PFSK-1 (cell line): ENCODE measurements around the gene ARFGEF2.

ENCODE experiments used
- FOXP2 ChIP-seq: optimal IDR thresholded peaks from 2 replicates; pipeline ENCODE3; 2011; ENCODE audit warnings: borderline replicate concordance, control low read depth, inconsistent platforms; ENCODE audit not compliant: insufficient read depth; ENCODE audit errors: extremely low read length, extremely low read depth
- POLR2AphosphoS5 ChIP-seq: IDR thresholded peaks from 2 replicates; pipeline ENCODE4 v1.6.1; 2012; ENCODE audit warnings: low read depth, mild to moderate bottlenecking, control low read depth, low read length, moderate library complexity
- SIN3A ChIP-seq: IDR thresholded peaks from 2 replicates; pipeline ENCODE4 v1.6.1; 2012; ENCODE audit warnings: mild to moderate bottlenecking, low read length, moderate library complexity, borderline replicate concordance; ENCODE audit not compliant: insufficient read depth
- TAF1 ChIP-seq: IDR thresholded peaks from 2 replicates; pipeline ENCODE4 v1.6.1; 2012; ENCODE audit warnings: low read length, control low read depth, borderline replicate concordance; ENCODE audit not compliant: insufficient read depth
- TF ChIP-seq, protein P1 (sequence below), 2 experiments: IDR thresholded peaks; 2 replicates each; pipeline versions ENCODE4 v1.6.1 to v1.8.0; 2011 to 2012; ENCODE audit warnings: low read depth in 2 of 2, low read length in 2 of 2, control low read depth in 1 of 2, inconsistent platforms in 1 of 2, mild to moderate bottlenecking in 1 of 2, moderate library complexity in 1 of 2; ENCODE audit not compliant: insufficient read depth in 1 of 2

GRCh38 chr20:48983423-48984400, 62.2 kb downstream of the ARFGEF2 start:
- no peak for TF ChIP-seq POLR2AphosphoS5
- TF ChIP-seq TAF1: no peak
- TF ChIP-seq, protein P1, sequence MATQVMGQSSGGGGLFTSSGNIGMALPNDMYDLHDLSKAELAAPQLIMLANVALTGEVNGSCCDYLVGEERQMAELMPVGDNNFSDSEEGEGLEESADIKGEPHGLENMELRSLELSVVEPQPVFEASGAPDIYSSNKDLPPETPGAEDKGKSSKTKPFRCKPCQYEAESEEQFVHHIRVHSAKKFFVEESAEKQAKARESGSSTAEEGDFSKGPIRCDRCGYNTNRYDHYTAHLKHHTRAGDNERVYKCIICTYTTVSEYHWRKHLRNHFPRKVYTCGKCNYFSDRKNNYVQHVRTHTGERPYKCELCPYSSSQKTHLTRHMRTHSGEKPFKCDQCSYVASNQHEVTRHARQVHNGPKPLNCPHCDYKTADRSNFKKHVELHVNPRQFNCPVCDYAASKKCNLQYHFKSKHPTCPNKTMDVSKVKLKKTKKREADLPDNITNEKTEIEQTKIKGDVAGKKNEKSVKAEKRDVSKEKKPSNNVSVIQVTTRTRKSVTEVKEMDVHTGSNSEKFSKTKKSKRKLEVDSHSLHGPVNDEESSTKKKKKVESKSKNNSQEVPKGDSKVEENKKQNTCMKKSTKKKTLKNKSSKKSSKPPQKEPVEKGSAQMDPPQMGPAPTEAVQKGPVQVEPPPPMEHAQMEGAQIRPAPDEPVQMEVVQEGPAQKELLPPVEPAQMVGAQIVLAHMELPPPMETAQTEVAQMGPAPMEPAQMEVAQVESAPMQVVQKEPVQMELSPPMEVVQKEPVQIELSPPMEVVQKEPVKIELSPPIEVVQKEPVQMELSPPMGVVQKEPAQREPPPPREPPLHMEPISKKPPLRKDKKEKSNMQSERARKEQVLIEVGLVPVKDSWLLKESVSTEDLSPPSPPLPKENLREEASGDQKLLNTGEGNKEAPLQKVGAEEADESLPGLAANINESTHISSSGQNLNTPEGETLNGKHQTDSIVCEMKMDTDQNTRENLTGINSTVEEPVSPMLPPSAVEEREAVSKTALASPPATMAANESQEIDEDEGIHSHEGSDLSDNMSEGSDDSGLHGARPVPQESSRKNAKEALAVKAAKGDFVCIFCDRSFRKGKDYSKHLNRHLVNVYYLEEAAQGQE (IDR thresholded peaks at IDR 0.05; ENCODE audit: insufficient read depth in 1 of 2, low read depth in 2 of 2, low read length in 2 of 2): no peak
- no peak for TF ChIP-seq FOXP2
- TF ChIP-seq SIN3A: no peak
